HG03460 (cell line): ENCODE measurements around the gene HS6ST2.

Experiments used
- ATAC-seq: cut with Tn5 transposase; IDR thresholded peaks from one replicate; pipeline ENCODE4 v1.9.1; 2021; ENCODE audit not compliant: unreplicated experiment

HS6ST2 gene

DNA sequence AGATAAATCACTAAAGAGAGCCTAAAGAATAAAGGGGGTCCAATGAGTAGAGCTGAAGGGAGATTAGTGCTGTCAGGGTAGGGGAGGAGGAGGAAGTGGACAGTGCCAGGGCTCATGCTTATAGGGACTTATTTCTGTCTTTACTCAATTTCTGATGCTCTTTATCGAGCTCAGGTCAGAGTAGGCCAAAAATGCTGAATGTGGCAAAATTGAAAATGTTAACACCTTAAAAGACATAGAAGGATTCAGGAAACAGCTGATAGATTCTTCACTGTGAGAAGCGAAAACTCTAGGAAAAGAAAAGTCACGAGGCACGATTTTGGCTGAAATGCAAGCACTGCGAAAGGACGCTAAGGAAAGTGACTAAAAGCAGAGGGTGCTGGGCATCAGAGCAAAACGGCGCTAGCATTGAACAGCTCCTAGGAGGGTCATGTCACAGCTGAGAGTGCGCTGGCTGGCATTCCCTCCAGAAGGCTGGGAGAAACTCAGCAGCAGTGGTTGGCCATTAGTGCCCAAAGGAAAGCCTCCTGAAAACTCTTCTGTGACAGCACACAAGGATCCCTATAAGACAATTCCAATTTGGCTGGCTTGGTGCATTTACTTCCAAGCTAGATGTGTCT lies 150.9 kb downstream of the HS6ST2 start:
- ATAC-seq = no peak

DNA sequence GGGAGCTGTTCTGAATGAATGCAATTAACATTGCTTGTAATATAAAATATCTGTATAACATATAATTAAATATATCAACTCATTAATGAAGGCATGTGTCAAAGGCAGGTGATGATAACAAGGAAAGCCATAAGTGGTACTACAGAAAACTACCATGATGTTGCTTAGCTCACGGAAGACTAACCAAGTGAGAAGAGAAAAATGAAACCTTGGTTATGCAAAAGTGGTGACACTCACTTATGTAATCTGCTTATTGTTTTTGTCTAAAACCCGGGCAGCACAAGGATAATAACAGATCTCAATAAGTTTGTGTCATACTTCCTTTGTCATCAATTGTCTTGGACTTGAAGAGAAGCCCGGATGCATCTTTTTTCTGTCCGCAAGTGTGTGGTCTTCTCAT lies 156.4 kb downstream of the HS6ST2 start:
- no peak for ATAC-seq

GRCh38 chrX:132795181-132795580 lies 163.2 kb downstream of the HS6ST2 start:
- no peak for ATAC-seq

GRCh38 chrX:132791714-132792113 lies 166.7 kb downstream of the HS6ST2 start:
- ATAC-seq = no peak

DNA sequence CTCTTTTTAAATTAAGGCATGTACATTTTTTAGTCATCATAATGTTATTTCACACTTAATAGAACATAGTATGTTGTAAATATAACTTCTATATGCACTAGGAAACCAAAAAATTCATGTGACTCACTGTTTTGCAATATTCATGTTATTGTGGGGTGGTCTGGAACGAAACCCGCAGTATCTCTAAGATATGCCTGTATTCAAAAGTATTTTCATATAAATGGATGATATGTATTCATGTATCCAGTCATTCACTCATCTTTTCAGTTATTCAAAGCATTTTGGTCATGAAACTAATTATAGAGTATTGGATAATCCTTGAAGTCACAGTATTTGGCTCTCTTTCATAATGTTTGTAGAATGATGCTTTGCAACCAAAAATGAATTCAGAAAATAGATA lies 168.1 kb downstream of the HS6ST2 start:
- ATAC-seq = no peak

- no peak for ATAC-seq
Measured at GRCh38 chrX:132786217-132786616, 172.2 kb downstream of the HS6ST2 start.

DNA sequence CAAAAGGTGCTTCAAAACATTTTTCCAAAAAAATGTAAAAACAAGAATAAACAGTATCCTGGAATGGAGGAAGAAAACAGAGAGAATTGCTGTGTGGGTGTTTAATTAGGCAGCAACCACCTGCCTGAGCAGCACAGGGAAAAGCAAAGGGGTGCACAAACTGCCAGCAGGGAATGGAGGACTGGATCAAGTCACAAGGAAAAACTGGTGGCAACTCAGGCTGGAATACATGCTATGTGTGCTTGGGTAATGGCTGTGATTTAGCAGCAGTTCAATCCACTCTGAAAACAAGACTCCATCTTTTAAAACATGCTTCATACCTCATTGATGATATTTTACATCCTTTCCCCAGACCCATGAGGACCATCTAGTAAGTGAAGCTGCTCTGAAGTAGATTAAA lies 179.5 kb downstream of the HS6ST2 start:
- no peak for ATAC-seq

DNA sequence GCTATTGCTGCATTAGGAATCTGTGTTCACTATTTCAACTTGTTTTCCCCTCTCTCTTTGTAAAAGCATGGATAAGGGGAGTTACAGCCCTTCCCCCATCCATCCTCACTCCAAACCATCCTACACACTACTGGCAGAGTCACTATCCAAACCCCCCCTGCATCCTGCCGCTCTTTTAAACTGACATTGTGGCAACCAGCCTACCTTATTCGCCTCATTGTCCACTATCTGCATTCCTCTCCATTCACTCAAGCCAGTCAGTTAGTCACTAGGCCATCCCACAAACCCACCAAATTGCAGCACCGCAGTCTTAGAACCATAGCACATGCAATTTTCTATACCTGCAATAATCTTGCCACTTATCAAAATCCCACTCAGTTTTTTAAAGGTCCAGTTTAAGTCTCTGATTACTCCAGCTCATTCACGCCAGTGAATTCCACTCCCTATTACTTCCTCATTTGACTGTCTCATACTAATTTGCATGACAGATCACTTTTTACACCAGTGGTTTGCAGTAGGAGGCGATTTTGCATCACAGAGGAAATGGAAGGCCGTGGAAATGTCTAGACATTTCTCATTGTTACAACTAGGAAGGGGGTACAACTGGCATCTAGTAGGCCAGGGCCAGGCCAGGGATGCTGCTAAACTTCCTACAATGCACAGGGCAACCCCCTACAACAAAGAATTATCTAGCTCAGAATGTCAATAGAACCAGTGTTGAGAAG lies 181.8 kb downstream of the HS6ST2 start:
- ATAC-seq = no peak

DNA sequence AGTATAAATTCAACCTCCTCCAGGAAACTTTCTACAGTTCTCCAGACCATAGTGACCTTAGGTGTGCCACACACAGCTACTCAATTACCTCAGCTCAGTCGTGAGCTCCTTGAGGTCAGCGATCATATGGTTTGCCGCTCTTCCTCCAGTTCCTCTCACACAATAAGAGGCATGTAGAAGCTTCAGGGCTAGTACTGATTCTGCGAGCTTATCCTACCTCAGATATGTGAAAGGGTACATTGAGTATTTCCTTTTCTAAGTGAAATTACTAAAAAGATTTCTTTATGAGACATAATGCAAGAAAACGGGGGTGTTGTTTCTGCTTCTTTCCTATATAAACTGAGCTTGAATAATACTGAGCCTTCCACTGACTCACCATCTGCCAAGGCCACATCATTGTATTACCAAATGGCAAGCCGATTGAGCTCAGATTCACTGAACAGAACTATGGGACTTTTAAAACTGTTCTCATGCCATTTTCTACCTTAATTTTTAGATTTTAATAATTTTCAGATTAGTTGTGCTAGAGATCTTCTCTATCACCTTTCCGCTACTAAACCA lies 183.1 kb downstream of the HS6ST2 start:
- no peak for ATAC-seq

DNA sequence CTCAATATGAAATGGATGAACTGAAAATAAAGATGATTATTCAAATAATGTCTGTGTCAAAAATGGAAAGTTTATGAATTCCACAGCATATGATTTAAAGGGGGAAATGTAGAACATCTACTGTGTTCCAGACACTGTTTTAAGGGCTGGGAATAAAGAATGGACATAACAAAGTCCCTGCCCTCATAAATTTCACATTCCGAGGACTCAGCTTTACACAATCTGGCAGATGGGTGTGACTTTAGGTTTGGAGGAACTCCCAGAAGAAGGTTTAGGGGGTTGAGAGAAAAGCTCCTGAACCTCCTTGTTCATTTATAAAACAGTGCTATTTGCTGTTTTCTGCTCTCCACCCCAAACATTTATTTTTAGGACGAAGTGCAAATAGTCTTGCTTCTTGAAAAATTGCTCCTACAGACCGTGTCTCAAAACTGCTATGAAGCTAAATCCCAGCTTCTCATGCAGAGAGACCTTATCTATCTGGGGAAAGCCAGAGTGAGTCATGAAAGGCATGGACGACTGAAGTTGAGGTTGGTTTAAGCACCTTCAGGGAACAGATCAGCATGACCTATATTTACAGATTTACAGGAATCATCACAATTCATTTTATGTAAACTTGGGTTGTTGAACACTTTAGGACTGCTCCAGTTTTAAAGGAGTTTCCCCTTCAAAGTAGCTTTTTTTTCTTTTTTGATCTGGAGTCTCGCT lies 184.3 kb downstream of the HS6ST2 start:
- ATAC-seq = no peak

DNA sequence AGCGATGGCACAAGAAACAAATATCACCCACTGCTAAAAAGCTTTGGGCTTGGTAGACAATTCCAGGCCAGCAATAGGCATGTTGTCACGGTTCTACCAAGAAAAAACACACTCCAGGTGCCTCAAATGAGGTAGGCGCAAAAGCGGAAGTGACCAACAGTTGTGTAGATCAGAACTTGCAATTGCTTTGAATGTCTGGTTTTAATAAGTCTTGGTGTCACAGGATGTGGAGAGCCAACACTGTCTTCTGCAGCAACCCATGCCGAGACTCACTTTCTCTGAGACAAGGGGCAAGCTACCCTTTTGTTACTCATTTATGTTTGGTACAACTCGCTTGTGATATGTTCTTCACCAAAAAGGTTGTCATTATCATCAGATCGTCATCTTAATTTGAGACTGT lies 188.8 kb downstream of the HS6ST2 start:
- ATAC-seq = no peak

DNA sequence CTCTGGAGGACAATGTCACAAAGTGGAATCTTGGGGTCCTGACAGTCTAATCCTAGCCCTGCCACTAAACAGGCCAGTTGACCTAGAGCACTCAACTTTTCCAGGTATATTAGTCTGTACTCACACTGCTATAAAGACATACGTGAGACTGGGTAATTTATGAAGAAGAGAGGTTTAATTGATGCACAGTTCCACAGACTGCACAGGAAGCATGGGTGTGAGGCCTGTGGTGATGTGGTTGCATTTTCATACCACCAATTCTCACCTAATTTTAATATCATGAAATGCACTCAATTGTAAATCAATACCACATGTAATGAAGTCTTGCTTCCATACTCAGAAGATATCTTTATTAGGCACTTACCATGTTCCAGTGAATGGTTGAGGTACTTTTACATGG lies 192.0 kb downstream of the HS6ST2 start:
- no peak for ATAC-seq

- ATAC-seq = no peak
Measured at GRCh38 chrX:132763528-132763927, 194.9 kb downstream of the HS6ST2 start.

DNA sequence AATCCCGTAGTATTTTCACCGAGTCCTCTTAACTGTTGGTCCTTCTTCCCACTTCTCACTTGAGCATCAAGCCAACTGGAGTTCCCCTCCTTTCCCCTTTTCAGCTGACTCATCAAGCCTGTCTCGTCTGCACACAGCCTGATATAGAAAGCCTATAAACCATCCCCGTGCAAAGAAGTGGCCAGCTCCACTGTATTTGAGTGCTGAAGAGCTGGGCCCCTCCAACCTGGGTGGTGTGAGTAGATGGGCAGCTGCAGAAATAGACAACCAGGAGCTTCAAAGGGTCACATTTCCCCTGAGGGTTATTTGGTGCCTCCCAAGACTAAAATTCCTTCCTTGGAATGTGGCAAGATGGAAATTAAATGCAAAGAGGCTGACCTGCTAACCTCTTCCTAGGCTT lies 199.7 kb downstream of the HS6ST2 start:
- ATAC-seq = no peak

DNA sequence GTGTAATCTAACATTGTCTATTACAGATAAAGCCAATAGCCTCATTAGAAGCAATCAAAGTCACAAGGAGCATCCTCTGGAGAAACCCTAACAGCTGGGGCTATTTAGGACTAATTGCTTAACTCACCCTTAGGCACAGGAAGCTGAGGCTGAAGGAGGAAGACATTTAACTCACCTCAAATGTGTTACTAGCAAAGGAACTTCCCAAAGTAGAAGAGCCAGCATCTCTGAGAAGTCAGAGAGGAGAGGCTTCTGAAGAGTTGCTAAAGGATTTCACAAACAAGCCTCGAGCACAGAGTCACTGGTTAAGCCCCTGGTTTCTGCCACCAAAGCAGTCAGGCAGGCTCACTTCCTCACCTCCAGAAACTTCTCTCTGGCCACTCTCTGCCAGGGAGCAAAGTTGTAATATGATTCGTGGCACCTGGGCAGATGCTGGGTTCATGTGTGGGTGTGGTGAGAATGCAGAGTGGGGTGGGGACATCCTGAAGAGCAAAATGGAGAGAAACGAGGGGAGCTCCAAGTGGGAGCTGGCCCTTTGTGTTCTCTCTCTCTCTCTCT lies 201.3 kb downstream of the HS6ST2 start:
- no peak for ATAC-seq

- ATAC-seq = no peak
Measured at GRCh38 chrX:132756439-132756838, 202.0 kb downstream of the HS6ST2 start.

DNA sequence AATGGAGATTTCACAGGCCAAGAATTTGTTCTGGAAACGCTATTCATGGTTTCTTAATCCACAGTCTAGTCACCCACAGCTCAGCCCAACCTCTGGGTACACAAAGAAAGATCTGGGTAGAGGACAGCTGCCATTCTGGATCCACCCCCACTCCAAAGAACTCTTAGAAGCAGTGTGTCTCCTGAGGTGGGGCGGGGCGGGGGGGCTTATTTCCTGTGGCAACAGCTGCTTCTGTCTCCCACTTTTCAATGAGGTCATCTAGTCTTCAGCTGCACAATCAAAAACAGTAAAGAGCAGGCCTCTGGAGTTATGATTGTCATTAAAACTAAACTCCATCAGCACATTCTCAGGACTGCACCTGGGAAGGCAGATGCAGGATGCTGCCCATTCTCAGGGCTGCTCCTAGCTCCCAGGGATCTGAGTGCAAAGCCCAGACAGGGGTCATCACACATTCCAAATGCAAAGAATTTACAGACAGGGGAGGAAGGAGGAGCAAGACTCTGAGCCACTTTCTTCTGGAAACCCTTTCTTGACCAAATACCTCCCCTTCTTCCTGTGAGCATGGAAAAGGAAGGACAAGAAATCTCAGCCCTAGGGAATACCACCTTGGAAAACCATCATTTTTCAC lies 207.3 kb downstream of the HS6ST2 start:
- ATAC-seq = no peak

DNA sequence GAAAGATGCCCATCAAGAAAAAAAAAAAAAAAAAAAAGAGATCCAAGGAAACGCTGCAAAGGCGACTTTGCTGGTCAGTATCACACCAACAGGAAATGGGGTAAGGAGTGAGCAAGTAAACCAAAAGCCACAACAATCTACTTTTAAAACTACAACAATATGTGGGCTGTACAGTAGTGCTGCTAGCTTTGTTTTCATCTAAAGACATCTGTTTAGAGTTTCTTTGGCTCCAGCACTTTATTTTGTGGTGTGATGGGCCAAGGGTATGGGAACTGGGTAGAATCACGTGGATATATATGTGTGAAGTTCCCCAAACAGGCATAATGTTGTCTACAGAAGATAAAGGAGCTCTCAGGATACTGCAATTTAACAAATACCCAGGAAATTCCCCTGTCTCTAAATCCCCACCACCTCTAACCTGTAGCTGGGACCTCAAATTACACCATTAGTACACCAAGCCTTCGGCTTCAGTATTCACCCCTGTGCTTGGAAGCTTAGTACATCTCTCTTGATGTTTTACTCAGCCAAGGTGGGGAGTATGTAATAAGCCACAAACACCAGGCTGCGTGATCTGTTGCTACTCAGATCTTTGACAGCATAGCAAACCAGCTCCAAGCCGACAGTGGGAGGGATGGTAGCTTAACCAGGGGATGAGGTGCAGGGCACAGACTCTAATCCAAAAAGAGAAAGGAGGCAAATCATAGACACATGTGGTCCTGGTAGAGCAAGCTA lies 207.9 kb downstream of the HS6ST2 start:
- ATAC-seq = no peak

GRCh38 chrX:132749406-132749805 lies 209.0 kb downstream of the HS6ST2 start:
- no peak for ATAC-seq

DNA sequence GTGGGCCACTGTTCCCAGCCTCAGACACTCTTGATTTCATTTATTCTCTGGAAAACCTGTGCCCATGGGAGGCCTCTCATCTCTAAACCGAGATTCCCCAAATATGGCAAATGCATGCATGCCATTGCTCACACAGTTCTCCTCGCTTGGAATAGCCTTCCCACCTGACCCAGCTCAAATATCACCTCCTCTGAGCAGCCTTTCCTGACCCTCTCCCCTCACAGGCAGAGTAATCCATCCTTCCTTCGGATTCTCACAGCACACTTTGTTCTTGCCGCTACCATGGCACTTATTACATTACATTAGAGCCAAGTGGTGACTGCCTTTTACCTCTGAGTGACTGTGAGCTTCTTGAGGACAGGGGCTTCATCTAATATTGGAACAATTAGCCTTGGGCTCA lies 209.5 kb downstream of the HS6ST2 start:
- ATAC-seq = no peak

DNA sequence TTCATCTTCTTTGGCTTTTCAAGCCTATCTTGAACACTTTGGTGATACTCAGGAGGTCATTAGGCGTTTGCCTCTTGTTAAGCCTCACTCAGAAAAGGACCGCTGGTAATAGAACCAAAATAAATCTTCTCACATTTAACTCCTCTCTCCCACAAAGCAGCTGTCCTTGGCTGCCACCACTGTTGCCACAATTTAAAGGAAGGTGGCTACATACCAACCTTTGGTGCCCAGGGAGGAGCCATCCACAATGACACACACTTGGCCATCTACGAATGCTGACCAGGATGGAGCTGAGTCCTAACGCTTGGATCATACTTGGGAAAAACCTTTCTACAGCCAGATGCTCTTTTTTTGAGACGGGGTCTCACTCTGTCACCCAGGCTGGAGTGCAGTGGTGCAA lies 210.2 kb downstream of the HS6ST2 start:
- no peak for ATAC-seq
